GM18511 (cell line): ENCODE measurements around the gene TGFB2.

ENCODE experiments used
- ATAC-seq: cut with Tn5 transposase; IDR thresholded peaks from one replicate; pipeline ENCODE4 v1.9.1; 2021; ENCODE audit warnings: mild to moderate bottlenecking, moderate library complexity; ENCODE audit not compliant: unreplicated experiment

TGFB2 gene

GRCh38 chr1:218382261-218382660, 37.1 kb downstream of the TGFB2 start:
- no peak for ATAC-seq

GRCh38 chr1:218383051-218383450, 37.9 kb downstream of the TGFB2 start:
- ATAC-seq: no peak

GRCh38 chr1:218383681-218384080, 38.5 kb downstream of the TGFB2 start:
- no peak for ATAC-seq

- no peak for ATAC-seq
These were observed 39.5 kb downstream of the TGFB2 start for GRCh38 chr1:218384581-218384993.

GRCh38 chr1:218388591-218388990, 43.5 kb downstream of the TGFB2 start:
- ATAC-seq: no peak

GRCh38 chr1:218390618-218391017, 45.5 kb downstream of the TGFB2 start:
- no peak for ATAC-seq

GRCh38 chr1:218392780-218393179, 47.6 kb downstream of the TGFB2 start:
- no peak for ATAC-seq

GRCh38 chr1:218394416-218394815, 49.3 kb downstream of the TGFB2 start:
- no peak for ATAC-seq

- no peak for ATAC-seq
These were observed 49.9 kb downstream of the TGFB2 start for GRCh38 chr1:218394989-218395388.

GRCh38 chr1:218395916-218396315, 50.8 kb downstream of the TGFB2 start:
- no peak for ATAC-seq

GRCh38 chr1:218397752-218398339, 52.7 kb downstream of the TGFB2 start:
- ATAC-seq: no peak

- no peak for ATAC-seq
These were observed 55.5 kb downstream of the TGFB2 start for GRCh38 chr1:218400624-218401023.

- no peak for ATAC-seq
These were observed 56.4 kb downstream of the TGFB2 start for GRCh38 chr1:218401441-218401997.

- ATAC-seq: no peak
These were observed 57.1 kb downstream of the TGFB2 start for GRCh38 chr1:218401998-218402785.

- ATAC-seq: no peak
These were observed 57.6 kb downstream of the TGFB2 start for GRCh38 chr1:218402786-218403120.

- no peak for ATAC-seq
These were observed 58.2 kb downstream of the TGFB2 start for GRCh38 chr1:218403300-218403699.

- ATAC-seq: no peak
These were observed 62.5 kb downstream of the TGFB2 start for GRCh38 chr1:218407630-218408029.

- no peak for ATAC-seq
These were observed 63.0 kb downstream of the TGFB2 start for GRCh38 chr1:218408135-218408534.

GRCh38 chr1:218408942-218409341, 63.8 kb downstream of the TGFB2 start:
- ATAC-seq: no peak

GRCh38 chr1:218409946-218410510, 64.9 kb downstream of the TGFB2 start:
- ATAC-seq: no peak

GRCh38 chr1:218411101-218411500, 66.0 kb downstream of the TGFB2 start:
- no peak for ATAC-seq

GRCh38 chr1:218412171-218412570, 67.0 kb downstream of the TGFB2 start:
- ATAC-seq: no peak
